Measurements from ENCODE around the gene ABHD2.
A peak's percentile ranks its signal among the peaks of the same experiment; 100 is the strongest.
"Not testable (repeated sequence)": the region's sequence is repeated elsewhere in the genome, so short reads cannot be mapped to it uniquely, and the experiment has no call there.

Gene ABHD2

GRCh38 chr15:89087830-89088604 is at the start of gene ABHD2:
Gene ABHD2, plus strand, starts transcription at chr15:89088456. Its CDS starts 27,872 bp downstream, at chr15:89116328.
- FAIRE-seq = peak; percentile 96

GRCh38 chr15:89039142-89039541 is 49.1 kb upstream of the ABHD2 start:
- no peak for FAIRE-seq

- FAIRE-seq = no peak
Observed at GRCh38 chr15:89041507-89041906, 46.7 kb upstream of the ABHD2 start.

- FAIRE-seq = no peak
Observed at GRCh38 chr15:89042387-89042786, 45.9 kb upstream of the ABHD2 start.

GRCh38 chr15:89043031-89044002 is 44.9 kb upstream of the ABHD2 start:
- FAIRE-seq = no peak

- FAIRE-seq = not testable (repeated sequence)
Observed at GRCh38 chr15:89049016-89049666, 39.1 kb upstream of the ABHD2 start.

GRCh38 chr15:89051875-89052274 is 36.4 kb upstream of the ABHD2 start:
- no peak for FAIRE-seq

- no peak for FAIRE-seq
Observed at GRCh38 chr15:89052474-89052873, 35.8 kb upstream of the ABHD2 start.

GRCh38 chr15:89054873-89055272 is 33.4 kb upstream of the ABHD2 start:
- no peak for FAIRE-seq

GRCh38 chr15:89057506-89058133 is 30.6 kb upstream of the ABHD2 start:
- FAIRE-seq = no peak

GRCh38 chr15:89058376-89058775 is 29.9 kb upstream of the ABHD2 start:
- no peak for FAIRE-seq

- no peak for FAIRE-seq
Observed at GRCh38 chr15:89058876-89059405, 29.3 kb upstream of the ABHD2 start.

GRCh38 chr15:89066280-89066679 is 22.0 kb upstream of the ABHD2 start:
- no peak for FAIRE-seq

GRCh38 chr15:89067751-89068150 is 20.5 kb upstream of the ABHD2 start:
- no peak for FAIRE-seq

GRCh38 chr15:89068325-89068784 is 19.9 kb upstream of the ABHD2 start:
- FAIRE-seq = no peak

- no peak for FAIRE-seq
Observed at GRCh38 chr15:89070197-89071124, 17.8 kb upstream of the ABHD2 start.

- no peak for FAIRE-seq
Observed at GRCh38 chr15:89071471-89071870, 16.8 kb upstream of the ABHD2 start.

GRCh38 chr15:89072277-89072869 is 15.9 kb upstream of the ABHD2 start:
- FAIRE-seq = no peak

GRCh38 chr15:89074402-89075012 is 13.7 kb upstream of the ABHD2 start:
- no peak for FAIRE-seq

- no peak for FAIRE-seq
Observed at GRCh38 chr15:89075101-89075640, 13.1 kb upstream of the ABHD2 start.

Measured in colon (tissue), 2 donors.